Activated CD8-positive, alpha-beta memory T cell treated with anti-CD3 and anti-CD28 coated beads for 24 hours (primary cell): ENCODE results near the gene GJA10.

Source experiments
- DNase-seq: peaks from one replicate; pipeline ENCODE4 v3.0.0-alpha.2; 2020

Gene GJA10

DNA sequence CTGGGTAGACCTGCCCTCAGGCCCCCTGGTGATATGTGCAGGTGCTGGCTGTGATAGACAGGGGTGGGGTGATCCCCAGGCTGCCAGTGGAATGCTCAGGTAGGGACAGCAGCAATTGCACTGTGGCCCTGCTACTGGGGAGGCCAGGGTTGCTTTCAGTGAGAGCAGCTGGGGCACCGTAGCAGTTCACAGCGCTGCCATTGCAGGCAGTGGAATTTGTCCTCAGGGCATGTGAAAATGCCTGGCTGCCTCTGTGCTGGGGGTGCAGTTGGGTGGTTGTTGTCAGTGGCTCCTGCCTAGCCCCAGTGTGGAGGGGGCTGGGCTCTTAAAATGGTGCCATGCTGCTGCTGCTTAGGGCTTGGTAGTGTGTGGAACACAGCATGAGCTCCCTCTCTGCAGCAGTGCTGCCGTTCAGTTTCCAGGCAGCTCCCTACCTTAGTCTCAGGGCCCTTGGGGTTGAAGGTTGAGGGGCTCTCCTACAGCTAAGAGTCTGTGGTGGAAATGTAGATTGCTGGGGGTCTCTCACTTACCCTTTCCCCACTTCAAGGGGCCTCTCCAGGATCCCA lies 23.6 kb downstream of the GJA10 start:
- DNase-seq, result no peak

DNA sequence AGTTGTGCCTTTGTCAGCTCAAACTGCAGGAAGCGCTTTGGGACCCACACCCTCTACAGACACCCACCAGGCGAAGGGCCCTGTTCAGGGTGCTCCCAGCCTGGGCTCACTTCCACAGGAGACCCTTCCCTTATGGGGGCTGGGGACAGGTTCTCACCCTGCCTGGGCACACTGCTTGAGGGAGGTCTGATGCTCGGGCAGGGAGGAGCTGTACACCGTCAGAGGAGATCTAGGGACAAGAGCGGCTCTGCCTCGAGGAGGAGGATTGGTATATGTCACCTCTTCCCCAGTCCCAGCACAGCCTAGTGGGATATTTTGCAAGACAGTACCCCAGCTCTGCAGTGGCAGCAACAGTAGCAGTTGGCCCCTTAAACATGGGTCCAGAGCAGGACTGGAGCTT lies 26.9 kb downstream of the GJA10 start:
- DNase-seq, result no peak

DNA sequence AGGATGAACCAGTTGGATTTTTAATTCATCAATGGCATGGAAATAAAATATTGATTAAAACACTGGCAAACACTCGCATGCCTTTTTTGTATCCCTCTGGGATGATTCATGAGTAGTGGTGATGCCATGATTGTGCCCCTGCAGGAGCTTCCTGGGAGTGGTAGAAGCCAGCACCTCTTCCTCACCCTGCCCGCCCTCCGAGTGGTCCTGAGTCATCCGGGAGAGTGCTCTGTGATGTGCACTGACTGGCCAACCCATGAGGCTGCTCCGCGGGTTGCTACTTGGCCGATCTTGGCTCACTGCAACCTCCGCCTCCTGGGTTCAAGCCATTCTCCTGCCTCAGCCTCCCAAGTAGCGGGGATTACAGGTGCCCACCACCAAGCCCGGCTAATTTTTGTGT lies 27.4 kb downstream of the GJA10 start:
- DNase-seq, result no peak

DNA sequence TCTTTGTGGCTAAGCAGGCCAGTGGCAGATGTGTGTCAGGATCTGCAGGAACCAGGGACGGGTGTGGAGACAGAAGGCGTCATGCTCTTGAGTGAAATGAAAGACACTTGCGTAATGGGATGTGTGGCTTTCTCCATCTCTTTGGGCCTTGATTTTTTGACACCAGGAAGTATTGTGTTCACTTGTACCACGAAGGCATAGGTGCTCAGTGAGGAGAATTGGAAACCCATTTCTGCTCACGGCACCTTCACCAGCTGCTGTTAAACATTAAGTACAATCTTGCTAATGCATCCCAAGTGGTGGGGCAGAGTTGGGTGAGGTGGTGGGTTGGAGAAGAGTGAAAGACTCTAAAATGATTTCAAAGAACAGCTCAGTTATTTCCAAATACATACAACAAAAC lies 30.0 kb downstream of the GJA10 start:
- DNase-seq, result no peak

DNA sequence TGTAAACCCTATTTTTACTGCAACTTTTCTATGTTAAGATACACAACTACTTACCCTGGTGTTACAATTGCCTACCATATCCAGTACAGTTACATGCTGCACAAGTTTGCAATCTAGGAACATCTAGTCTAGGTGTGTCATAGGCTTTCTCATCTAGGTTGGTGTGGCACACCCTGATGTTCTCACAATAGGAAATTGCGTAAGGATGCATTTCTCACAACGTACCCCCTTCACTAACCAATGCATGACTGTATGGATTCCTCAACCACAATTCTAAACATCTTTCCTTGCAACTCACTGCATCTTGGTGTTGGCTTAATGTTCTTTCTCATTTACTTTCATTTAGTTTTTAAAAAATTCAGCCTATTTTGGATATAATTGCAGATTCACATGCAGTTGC lies 31.6 kb downstream of the GJA10 start:
- DNase-seq, result no peak

DNA sequence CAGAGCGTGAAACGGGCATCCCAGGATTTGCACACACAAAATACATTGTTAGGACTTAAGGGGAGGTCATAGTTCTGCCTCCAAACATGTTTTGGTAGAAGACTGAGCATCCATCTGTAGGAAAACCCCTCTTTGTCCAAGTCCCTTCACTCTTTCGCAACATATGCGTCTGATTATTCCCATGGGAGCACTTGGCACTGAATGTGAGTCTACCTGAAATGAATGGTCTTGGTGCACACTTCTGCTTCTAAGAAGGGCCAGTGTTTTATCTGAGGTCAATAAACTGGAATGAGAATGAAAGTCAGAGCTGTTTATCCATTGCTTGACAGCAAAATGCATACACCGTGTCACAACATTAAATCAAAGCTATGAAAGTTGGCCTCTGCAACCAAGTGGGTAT lies 33.0 kb downstream of the GJA10 start:
- no peak for DNase-seq

DNA sequence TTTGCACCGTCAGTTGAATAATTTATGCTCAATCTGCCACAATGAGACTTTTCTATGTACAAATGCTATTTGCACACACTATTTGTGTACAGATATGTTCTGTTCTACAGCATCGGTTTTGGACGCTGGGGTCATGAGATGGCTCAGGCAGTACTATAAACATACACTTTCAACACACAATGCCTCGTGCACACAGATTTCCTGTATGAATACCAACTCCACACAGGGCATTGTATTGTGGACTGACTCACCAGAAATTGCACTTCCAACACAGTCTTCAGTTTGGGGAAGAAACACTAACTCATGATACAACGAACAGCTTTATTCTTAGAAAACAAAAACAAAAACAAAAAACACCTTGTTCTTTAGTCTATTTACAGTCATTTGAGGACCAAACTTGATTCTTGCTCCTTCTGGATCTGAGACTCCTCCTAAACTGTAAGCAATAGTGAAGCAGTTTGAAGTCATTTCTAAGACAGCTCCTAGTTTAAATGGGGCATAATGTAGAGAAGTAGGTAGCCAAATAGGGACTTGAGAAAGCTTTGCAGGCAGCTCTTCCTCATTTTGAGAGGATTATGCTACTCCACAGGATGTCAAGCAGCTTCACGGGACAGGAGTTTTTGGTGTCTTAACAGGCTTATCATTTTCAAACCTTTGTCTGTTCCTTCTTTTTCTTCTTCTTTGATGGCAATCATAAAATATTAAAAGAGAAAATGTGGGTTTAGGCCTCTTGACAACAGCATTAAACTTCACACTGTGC lies 33.7 kb downstream of the GJA10 start:
- no peak for DNase-seq

DNA sequence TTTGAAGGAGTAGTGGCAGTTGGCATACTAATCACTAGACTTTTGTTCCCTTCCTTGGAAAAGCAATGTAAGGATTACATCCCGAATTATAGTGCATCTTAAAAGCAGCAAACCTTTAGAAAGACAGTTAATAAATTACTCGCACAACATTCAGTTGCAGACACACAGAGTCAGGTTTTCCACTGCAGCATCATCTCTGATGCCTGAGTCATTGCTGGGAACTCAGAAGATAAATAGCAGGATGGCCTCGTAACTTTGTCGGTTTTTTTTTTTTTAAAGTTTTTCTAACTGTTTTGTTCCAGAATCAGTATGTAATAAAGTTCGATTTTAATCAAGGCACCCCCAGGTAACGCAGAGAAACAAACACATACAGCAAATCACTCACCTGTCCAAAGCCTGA lies 34.3 kb downstream of the GJA10 start:
- DNase-seq, result no peak

DNA sequence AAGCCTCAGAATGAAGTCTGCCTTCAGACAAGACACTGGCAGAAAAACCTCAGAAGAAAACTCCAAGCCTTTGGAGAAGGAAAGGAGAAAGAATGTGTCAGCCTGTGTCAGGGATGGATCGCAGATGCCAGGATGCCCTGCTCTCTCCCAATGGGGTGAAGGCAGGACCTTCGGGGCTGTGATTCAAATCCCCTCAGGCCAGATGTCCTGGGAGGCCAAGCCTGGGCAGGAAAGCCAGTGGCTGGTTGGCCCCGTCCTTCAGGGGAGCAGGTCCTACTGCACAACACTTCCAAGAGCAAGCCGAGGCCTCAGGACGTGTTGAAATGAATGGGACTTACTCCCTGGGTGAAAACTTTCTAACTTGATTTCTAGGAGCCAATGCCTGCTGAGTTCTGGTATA lies 36.5 kb downstream of the GJA10 start:
- no peak for DNase-seq

DNA sequence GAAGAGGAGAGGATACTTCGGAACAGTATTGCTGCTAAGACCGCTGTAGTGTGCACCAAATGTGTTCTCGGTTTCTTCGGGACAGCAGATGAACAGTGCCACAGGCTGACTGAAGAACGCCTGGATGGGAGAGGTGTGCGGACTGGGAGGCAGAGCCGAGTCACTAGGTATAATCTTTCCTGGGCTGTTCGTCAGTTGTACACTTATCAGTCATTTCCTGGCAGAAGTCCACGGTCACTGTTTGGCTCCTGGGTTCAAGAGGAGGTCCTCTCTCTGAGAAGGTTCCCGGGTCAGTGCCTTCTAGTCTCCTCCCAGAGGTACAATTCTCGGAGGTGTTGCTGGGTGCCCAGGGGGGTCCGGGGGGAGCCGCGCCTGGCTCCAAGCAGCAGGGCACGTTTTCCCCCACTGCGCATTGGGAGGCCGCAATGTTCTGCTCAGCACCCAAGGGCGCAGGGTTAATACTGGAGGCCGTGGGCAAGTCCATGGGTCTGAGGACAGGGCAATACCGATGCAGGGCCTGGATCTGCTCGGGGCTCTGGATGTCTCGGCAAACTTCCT lies 38.1 kb downstream of the GJA10 start:
- DNase-seq, result peak; percentile 30

DNA sequence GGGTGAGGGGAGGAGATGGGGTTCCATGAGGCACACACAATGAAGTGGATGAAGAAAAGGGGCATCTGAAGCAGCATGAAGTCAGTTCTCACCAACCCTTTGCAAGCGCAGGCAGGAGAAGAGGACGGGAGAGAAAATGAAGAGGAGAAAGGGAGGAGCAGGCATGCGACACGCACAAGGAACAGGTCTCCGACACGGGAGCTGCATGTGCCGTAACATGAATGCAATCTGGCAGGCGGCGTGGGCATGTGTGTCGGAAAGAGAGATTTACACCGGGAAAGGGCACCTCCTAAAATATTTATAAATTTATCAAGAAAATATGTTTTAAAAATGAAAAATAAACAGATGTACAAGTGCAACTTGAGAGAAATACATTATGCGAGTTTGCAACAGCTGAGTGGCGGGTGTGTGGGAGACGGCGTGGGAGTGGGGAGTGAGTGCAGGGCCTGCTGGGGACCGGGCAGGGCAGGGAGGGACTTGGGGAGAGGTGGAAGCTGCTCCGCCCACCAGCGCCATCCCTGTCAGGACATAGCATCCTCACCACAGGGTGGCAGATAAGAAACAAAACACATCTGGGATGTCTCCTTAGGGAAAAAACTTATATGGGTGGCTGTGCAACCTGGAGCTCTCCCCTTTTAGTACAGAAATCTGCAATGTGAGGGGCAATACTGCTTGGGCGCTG lies 40.6 kb downstream of the GJA10 start:
- peak; percentile 46 for DNase-seq

DNA sequence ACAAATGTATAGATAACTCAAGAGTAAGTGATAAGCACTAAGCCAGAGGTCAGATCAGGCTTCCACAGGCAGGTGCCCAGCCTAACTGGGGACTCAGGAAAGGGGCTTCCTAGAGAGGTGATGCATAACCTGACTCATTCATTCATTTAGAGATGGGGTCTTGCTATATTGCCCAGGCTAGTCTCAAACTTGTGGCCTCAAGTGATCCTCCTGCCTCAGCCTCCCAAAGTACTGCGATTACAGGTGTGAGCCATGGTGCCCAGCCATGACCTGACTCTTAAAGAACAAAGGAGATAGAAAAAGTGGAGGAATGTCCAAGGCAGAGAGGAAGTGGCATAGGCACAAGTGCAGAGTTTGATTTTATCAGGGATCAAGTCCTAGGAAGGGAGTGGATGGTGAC lies 41.9 kb downstream of the GJA10 start:
- peak; percentile 54 for DNase-seq

DNA sequence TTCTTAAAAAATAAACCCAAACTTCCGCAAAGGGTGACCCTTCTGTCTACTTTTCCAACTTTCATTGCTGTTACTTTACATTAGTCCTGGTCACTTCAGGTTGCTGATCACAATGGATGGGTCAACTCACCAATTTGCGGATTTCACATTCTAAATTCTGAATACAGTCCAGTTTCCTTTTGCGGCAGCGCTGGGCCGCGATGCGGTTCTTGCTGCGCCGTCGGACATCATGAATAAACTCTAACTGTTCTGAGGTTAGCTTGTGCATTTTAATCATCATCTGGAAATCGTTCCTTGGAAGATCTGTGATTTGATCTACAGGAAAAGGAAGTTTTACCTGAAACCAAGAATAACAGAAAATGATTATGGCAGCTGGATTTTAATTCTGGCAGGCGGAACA lies 43.7 kb downstream of the GJA10 start:
- no peak for DNase-seq

DNA sequence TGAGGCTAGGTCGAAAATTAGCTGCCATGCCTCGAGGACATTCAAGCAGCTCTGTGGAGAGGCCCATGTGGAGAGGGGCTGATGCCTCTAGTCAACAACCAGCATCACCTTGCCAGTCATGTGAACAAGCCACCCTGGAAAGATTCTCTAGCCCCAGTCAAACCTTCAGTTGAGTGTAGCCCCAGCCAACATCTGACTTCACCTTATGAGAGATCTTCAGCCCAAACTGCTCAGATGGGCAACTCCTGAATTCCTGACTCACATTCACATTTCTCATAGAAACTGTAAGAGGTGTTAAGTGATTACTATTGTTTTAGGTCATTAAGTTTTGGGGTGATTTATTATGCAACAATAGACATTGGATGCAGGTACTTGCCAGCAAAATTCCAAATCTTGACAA lies 44.9 kb downstream of the GJA10 start:
- DNase-seq, result peak; percentile 53

DNA sequence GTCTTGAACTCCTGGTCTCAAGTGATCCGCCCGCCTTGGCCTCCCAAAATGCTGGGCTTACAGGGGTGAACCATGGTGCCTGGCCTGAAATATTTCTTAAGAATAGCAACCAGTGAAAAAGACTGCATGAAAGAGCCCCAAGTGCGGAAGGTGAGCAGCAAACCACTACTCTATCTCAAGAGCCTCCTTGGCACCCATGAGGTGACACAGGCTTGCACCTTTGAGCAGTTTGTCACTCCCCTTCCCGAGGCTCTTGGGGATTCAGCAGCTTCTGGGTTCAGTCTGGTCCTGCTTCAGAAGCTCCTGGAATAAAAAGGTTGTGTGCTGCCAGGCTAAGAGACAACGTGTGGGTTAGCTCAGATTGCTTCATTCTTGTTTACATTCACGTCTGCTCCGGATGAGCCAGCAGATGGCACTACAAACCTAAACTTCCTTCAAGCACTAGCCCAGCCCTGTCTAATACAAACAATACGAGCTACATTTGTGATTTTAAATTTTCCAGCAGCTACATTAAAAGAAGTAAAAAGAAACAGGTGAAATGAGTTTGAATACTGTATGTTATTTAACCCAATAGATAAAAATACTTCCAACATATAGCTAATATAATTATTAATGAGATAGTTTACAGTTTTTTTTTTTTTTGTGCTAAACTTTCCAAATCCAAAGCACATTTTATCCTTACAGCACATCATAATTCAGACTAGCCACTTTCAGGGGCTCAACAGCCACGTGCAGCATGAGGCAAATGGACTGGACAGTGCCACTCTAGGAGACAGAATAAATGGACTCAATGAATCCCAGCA lies 46.2 kb downstream of the GJA10 start:
- peak; percentile 75 for DNase-seq

DNA sequence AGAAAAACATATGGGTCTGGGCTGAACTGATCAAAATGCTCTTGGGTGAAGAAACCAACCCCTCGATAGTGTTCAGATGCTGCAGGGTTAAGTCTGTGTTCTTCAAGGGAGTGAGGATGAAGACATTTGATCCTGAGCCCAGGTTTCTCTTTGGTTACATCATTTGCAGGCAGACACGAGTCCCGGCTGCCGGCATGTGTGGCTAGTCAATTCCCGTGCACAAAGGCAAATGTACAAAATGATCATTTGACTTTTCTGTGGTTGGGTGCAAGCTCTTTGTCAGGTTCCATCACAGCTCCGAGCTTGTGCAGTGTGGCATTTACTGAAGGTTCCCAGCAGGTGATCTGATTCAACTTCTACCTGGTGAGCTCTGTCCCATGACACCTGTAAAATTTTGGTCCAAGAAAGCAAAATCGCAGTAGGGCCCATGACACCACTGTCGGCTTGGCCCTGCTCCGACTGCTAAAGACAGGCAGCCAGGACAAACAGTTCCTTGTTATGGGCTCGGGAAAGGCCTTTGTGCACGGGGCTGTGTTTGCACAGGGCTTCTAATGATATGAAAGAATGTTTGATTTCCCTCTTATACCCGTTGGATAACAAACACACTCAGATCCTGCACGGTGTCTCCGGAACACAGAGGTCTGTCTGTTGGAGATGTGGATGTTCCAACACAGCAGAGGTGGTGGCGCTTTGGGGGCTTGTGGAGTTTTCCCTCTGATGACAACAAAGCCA lies 46.9 kb downstream of the GJA10 start:
- peak; percentile 55 for DNase-seq

DNA sequence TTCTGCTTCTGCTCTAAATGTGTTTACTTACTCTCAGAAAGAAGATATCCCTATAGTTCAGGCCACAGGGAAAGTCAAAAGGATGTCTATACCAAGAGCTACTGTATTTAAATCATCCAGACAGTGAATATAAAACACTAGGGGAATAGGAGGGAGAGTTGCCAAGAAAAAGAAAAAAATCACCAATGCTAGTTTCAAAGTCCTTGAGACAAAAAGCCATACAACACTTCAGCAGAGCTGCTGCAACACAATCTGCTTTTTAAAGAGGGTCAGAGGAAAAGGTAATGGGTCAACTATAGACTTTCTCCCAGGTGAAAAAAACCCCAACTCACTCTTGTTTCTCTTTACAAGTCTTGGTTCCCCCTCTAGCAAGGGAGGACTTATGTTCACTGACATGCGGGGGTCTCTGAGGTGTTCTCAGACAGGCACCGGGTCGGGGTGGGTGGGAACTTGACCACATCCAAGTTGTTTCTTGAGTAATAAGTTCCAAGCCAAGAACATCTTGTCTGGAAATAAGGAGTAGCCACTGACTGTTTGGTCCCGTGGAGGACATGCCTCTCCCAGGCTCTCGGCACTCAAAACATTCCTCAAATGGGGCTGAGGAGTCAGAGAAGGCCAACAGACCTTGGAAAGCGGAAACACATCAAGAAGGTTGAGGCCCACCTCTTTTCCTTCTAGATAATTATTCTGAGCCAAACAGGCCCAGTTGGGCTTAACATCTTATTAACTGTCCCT lies 47.7 kb downstream of the GJA10 start:
- peak; percentile 53 for DNase-seq

DNA sequence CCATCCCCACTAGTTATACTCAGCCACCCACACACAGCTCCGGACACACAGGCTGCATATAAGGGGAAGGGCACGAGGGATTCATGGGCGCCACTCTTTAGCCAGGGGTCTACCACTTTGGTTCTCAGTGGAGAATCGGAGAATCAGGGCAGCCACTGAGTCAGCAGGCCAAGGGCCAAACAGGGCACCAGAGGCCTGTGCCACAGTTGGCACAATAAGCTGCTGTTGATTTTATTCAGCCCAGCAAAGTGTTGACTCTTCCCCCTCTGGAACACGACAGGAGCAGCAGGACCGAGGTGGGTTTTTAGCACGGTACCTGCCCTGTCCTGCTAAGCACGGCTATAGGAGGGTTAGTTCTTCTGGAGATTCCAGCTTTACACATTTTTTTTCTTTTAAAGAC lies 48.3 kb downstream of the GJA10 start:
- peak; percentile 57 for DNase-seq

DNA sequence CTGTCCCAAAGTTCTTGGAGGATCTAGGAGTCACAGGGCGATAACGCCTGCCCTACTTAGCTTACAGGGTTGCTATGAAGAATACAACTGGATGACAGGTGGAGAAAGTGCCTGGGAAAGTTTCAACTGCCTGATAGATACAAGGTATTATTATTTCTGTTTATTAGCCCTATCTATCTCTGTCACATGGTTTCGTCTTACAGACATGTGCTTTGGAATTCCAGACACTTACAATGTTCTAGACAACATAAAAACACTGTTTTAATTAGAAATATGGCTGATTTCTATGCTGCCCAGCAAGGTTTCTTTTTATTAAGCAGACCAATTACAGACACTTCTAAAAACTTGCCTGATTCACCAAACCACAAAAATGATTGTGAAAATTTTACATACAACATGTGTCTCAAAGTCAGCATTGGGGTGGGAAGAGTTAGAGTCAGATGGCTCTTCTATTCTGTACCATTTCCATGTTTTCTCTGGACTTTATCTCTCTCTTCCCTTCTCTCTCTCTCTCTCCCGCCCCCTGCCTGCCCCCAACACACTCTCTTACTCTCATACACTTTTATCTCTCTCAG lies 50.0 kb downstream of the GJA10 start:
- peak; percentile 30 for DNase-seq

DNA sequence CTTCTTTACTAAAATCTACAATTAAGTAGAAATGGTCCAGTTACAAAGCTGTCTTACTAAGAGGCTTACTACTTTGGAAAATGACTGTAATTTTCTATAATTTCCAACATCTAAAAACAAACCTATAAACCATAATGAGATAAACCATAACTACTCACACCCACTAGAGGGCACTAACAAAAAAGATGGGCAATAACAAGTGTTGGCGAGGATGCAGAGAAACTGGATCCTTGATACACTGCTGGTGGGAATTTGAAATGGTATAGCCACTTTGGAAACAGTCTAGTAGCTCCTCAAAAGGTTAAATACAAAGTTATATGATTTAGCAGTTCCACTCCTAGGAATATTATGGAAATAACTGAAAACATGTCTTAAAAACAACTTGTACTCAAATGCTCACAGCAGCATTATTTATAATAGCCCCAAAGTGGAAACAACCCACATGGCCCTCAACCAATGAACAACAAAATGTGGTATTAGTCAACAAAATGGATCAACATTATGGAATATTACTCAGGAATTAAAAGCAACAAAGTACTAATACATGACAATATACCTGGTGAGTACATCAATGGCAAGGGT lies 50.6 kb downstream of the GJA10 start:
- DNase-seq, result no peak
